Stimulated activated CD4-positive, alpha-beta T cell treated with anti-CD3 and anti-CD28 coated beads, Interleukin-15, amount 100 ng/mL, for 48 hours (primary cell): Measurements from ENCODE around the gene SFN.

Source experiments
- DNase-seq, 2 donors: peaks; one replicate each; pipeline ENCODE4 v3.0.0-alpha.2; 2020; ENCODE audit warnings: low read depth in 2 of 2

The SFN gene

DNA sequence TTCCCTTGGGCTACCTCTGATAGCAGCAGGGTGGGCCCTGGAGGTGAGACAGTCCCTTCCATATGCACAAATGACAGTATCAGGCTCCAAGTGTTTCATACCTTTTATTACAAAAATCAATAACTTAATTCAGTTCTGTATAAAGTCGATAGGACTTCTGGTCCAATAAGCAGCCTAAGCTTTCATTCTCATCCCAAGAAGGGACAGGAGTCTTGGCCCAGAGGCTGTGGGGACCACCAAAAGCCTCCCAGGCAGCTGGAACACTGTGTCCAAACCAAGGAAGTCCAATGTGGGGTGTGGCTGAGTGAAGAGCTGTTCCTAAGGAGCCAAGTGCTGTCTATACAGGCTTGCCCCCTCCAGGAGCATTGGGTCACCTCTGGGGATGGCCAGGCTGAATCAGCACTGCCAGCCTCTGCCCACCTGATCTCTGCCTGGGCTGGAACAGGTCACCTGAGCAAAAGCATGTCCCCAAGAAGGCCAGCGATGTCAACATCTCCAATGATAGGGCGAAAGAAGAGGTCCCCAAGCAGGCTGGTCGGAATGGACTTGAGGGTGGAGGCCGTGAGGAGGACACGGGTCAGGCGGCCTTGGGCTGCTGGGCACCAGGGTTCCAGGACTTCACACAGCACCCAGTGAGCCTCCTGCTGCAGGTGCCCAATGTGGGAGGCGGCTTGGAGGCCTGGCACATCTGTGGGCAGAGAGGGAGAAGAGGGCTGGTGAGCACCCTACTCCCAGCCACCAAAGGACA lies 48.6 kb downstream of the SFN start:
- no peak for DNase-seq

DNA sequence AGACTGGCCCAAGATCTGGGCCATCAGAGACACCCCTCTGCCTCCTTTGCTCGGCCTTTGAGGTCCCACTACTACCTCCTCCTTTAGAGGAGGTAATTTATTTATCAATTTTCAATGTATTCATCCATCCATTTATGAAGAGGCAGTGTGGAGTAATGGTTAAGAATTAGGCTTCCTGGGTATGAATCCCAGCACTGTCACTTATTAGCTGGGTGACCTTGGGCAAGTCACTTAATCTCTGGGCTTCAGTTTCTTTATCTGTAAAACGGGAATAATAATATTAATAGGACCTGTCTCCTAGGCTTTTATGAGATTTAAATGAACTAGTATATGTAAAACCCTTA lies 49.2 kb downstream of the SFN start:
- no peak for DNase-seq

DNA sequence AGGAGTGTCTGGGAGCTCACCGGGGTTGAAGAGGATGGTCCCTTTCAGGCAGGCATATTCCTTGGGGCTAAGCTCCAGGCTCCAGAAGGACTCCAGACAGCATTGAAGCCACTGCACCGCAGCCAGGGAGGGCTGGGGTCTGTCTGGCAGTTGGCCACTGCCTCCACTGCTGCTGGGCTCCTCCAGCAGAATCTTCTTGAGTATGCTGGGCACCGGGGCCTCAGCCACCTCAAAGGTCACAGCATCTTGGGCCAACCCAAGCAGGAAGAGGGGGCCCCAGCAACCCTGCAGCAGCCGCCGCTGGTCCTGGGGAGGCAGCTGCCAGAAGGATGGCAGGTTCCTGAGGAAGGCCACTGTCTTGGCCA lies 50.4 kb downstream of the SFN start:
- DNase-seq, result no peak
